Measurements from ENCODE around the gene RHOBTB1.

RHOBTB1 gene

DNA sequence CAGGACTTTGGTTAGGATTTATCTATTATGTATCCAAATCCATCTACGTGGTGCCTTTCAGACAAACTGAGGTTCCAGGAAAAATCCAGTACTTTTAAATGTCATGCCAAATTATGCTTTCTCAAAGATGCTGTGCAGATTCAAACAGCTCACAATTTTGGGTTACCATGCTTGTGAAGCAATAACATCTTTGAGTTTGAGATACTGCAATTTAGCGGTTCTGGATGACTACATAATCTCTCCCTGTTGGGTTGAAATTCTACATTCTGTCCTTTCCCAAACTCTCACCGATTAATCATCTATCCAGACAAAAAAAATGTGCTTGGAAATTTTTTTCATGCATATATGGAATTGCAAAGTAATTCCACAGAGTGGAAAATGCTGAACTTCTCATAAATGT is 3.5 kb downstream of the RHOBTB1 start:
- Histone ChIP-seq H3K4me3 (ENCODE audit: low read length, poor library complexity, severe bottlenecking) (no peak overlapping the region), H3K27me3 (ENCODE audit: insufficient read depth, low read length, poor library complexity, severe bottlenecking) (peaks cover 5% of the 10 kb centered on the region), H3K9ac (ENCODE audit: low read depth, low read length, poor library complexity, severe bottlenecking) (no peak overlapping the region), H3K4me2 (ENCODE audit: low read depth, low read length, poor library complexity, severe bottlenecking) (no peak overlapping the region), H3K79me2 (ENCODE audit: insufficient read depth, low read length) (no peaks in the 10 kb centered on the region), H3K9me3 (ENCODE audit: insufficient read depth, low read depth, low read length) (no peaks in the 10 kb centered on the region), H4K20me1 (ENCODE audit: insufficient read depth, low read length, poor library complexity, severe bottlenecking) (no peaks in the 10 kb centered on the region), H3K4me1 (ENCODE audit: insufficient read depth, low read length, poor library complexity, severe bottlenecking) (peaks cover 9% of the 10 kb centered on the region), H3K36me3 (ENCODE audit: insufficient read depth, low read length) (no peaks in the 10 kb centered on the region), H3K9me2 (replicated peaks; ENCODE audit: low read depth, low read length) (no peaks in the 10 kb centered on the region), H3F3A (ENCODE audit: low read depth) (no peaks in the 10 kb centered on the region), H2AFZ (ENCODE audit: low read length) (no peak overlapping the region)
- TF ChIP-seq, protein P1, sequence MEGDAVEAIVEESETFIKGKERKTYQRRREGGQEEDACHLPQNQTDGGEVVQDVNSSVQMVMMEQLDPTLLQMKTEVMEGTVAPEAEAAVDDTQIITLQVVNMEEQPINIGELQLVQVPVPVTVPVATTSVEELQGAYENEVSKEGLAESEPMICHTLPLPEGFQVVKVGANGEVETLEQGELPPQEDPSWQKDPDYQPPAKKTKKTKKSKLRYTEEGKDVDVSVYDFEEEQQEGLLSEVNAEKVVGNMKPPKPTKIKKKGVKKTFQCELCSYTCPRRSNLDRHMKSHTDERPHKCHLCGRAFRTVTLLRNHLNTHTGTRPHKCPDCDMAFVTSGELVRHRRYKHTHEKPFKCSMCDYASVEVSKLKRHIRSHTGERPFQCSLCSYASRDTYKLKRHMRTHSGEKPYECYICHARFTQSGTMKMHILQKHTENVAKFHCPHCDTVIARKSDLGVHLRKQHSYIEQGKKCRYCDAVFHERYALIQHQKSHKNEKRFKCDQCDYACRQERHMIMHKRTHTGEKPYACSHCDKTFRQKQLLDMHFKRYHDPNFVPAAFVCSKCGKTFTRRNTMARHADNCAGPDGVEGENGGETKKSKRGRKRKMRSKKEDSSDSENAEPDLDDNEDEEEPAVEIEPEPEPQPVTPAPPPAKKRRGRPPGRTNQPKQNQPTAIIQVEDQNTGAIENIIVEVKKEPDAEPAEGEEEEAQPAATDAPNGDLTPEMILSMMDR (conservative IDR thresholded peaks at IDR 0.05; ENCODE audit: low read length): no peak
- no peak for TF ChIP-seq EZH2phosphoT487 (IDR thresholded peaks at IDR 0.05; ENCODE audit: borderline replicate concordance)

- no peak overlapping the region for H2AFZ ChIP-seq (ENCODE audit: low read length)
- H3K9ac ChIP-seq (ENCODE audit: low read depth, low read length, poor library complexity, severe bottlenecking): no peak overlapping the region
- H3K4me3 ChIP-seq (ENCODE audit: low read length, poor library complexity, severe bottlenecking): no peak overlapping the region
- no peak for TF ChIP-seq EZH2phosphoT487 (IDR thresholded peaks at IDR 0.05; ENCODE audit: borderline replicate concordance)
- TF ChIP-seq, protein P1 (conservative IDR thresholded peaks at IDR 0.05; ENCODE audit: low read length): no peak
- H3K36me3 ChIP-seq (ENCODE audit: insufficient read depth, low read length): no peaks in the 10 kb centered on the region
- no peaks in the 10 kb centered on the region for H3K9me2 ChIP-seq (replicated peaks; ENCODE audit: low read depth, low read length)
- no peak overlapping the region for H3K4me2 ChIP-seq (ENCODE audit: low read depth, low read length, poor library complexity, severe bottlenecking)
- no peaks in the 10 kb centered on the region for H4K20me1 ChIP-seq (ENCODE audit: insufficient read depth, low read length, poor library complexity, severe bottlenecking)
- no peaks in the 10 kb centered on the region for H3K79me2 ChIP-seq (ENCODE audit: insufficient read depth, low read length)
- H3K9me3 ChIP-seq (ENCODE audit: insufficient read depth, low read depth, low read length): no peaks in the 10 kb centered on the region
- H3K27me3 ChIP-seq (ENCODE audit: insufficient read depth, low read length, poor library complexity, severe bottlenecking): no peaks in the 10 kb centered on the region
- peaks cover 5% of the 10 kb centered on the region for H3K4me1 ChIP-seq (ENCODE audit: insufficient read depth, low read length, poor library complexity, severe bottlenecking)
- H3F3A ChIP-seq (ENCODE audit: low read depth): no peaks in the 10 kb centered on the region
Measured at GRCh38 chr10:60937784-60938654, 6.0 kb downstream of the RHOBTB1 start.

- no peaks in the 10 kb centered on the region for H3K36me3 ChIP-seq (ENCODE audit: insufficient read depth, low read length)
- H4K20me1 ChIP-seq (ENCODE audit: insufficient read depth, low read length, poor library complexity, severe bottlenecking): no peaks in the 10 kb centered on the region
- no peaks in the 10 kb centered on the region for H3K9me2 ChIP-seq (replicated peaks; ENCODE audit: low read depth, low read length)
- no peaks in the 10 kb centered on the region for H3F3A ChIP-seq (ENCODE audit: low read depth)
- no peaks in the 10 kb centered on the region for H3K4me1 ChIP-seq (ENCODE audit: insufficient read depth, low read length, poor library complexity, severe bottlenecking)
- H3K27me3 ChIP-seq (ENCODE audit: insufficient read depth, low read length, poor library complexity, severe bottlenecking): no peaks in the 10 kb centered on the region
- no peak overlapping the region for H2AFZ ChIP-seq (ENCODE audit: low read length)
- H3K4me2 ChIP-seq (ENCODE audit: low read depth, low read length, poor library complexity, severe bottlenecking): no peak overlapping the region
- no peaks in the 10 kb centered on the region for H3K79me2 ChIP-seq (ENCODE audit: insufficient read depth, low read length)
- no peaks in the 10 kb centered on the region for H3K9me3 ChIP-seq (ENCODE audit: insufficient read depth, low read depth, low read length)
- no peak overlapping the region for H3K4me3 ChIP-seq (ENCODE audit: low read length, poor library complexity, severe bottlenecking)
- H3K9ac ChIP-seq (ENCODE audit: low read depth, low read length, poor library complexity, severe bottlenecking): no peak overlapping the region
- TF ChIP-seq, protein P1 (conservative IDR thresholded peaks at IDR 0.05; ENCODE audit: low read length): no peak
- no peak for TF ChIP-seq EZH2phosphoT487 (IDR thresholded peaks at IDR 0.05; ENCODE audit: borderline replicate concordance)
Measured at GRCh38 chr10:60937022-60937421, 7.0 kb downstream of the RHOBTB1 start.

All from Loucy (cell line).